ENCODE data around the gene KLRG1. TPM values are rescaled to one million over a fixed set of nuclear protein-coding genes. Genes with fewer than 3 reads are reported as not detected.

Gene KLRG1
- total and polyA plus RNA-seq, 2 of the 4 experiments (the other 2 are of a cell fraction): 0.36 to 0.54 TPM

GRCh38 chr12:9036227-9036626 lies 46.9 kb downstream of the KLRG1 start:
- in situ Hi-C loops (cut with MboI; ENCODE audit: low sequenced_read_pairs): no loop called here
- H3K14ac ChIP-seq (replicated peaks; ENCODE audit: low read depth, low read length): no peak overlapping the region
- no peak overlapping the region for H3K27ac ChIP-seq (ENCODE audit: insufficient read depth, low read length)
- no peak overlapping the region for H3K18ac ChIP-seq (ENCODE audit: low read depth, low read length)
- H3K9me3 ChIP-seq (ENCODE audit: control insufficient read depth, insufficient read depth, low read length): no peaks in the 10 kb centered on the region
- intact Hi-C loops (cut with micrococcal nuclease): no loop called here
- no peaks in the 10 kb centered on the region for H3K4me1 ChIP-seq (ENCODE audit: control insufficient read depth, insufficient read depth, low read length)
- no peaks in the 10 kb centered on the region for H4K20me1 ChIP-seq (ENCODE audit: insufficient read depth, low read length)
- dilution Hi-C loops (cut with HindIII; ENCODE audit: low sequenced_read_pairs, unreplicated experiment): no loop called here
- H3K4me2 ChIP-seq (ENCODE audit: low read depth, low read length): no peak overlapping the region
- no peaks in the 10 kb centered on the region for H3K9me1 ChIP-seq (ENCODE audit: insufficient read depth, low read length)
- H3K23ac ChIP-seq (ENCODE audit: low read depth, low read length): no peak overlapping the region
- no TSS peak for BruUV-seq (replicated peaks)
- POLR2A ChIA-PET (ENCODE audit: unreplicated experiment): no interaction called here
- no peak overlapping the region for H2BK15ac ChIP-seq (ENCODE audit: low read depth, low read length)
- H3K56ac ChIP-seq (ENCODE audit: extremely low read depth, insufficient read depth, low read length): no peak overlapping the region
- no peak for TF ChIP-seq CTCF (conservative IDR thresholded peaks at IDR 0.05; ENCODE audit: low read depth, low read length)
- H2BK5ac ChIP-seq (ENCODE audit: low read depth, low read length, poor library complexity, severe bottlenecking): no peak overlapping the region
- no peak overlapping the region for H2BK20ac ChIP-seq (ENCODE audit: low read depth, low read length)
- no peak overlapping the region for H2AFZ ChIP-seq (replicated peaks; ENCODE audit: low read length, poor library complexity)
- DNase-seq (no peak), ATAC-seq (ENCODE audit: low read depth) (no peak)
- H2AK9ac ChIP-seq (replicated peaks; ENCODE audit: low read depth, low read length, poor library complexity): no peak overlapping the region
- H3K4ac ChIP-seq (ENCODE audit: low read depth, low read length): no peak overlapping the region
- H3K4me3 ChIP-seq (ENCODE audit: insufficient read depth, low read depth, low read length): no peak overlapping the region
- H2BK120ac ChIP-seq (ENCODE audit: low read depth, low read length): no peak overlapping the region
- no peak overlapping the region for H4K91ac ChIP-seq (ENCODE audit: insufficient read depth, low read depth, low read length)
- 43% methylated on average over 2 of the region's 6 CpGs; no CpG with 5 or more reads in 1 of the 2 experiments for WGBS, 2 experiments (ENCODE audit: extremely low coverage in 2 of 2, insufficient read length in 1 of 2)
- H3K27me3 ChIP-seq (ENCODE audit: control insufficient read depth, insufficient read depth, low read length): 0 out of 2 replicates have a peak, but pooled peaks cover 2% of the 10 kb centered on the region
- no peak overlapping the region for H2AK5ac ChIP-seq (ENCODE audit: low read depth, low read length)
- CTCF ChIA-PET: interaction anchor here (1.3 to 1.7 kb wide), 2 partner anchors 28 to 146 kb away, joined by 3 to 4 read pairs; no protein-coding TSS in a partner anchor
- no peaks in the 10 kb centered on the region for H3K79me1 ChIP-seq (ENCODE audit: low read depth in 1 of 2, low read length in 2 of 2)
- H3K9ac ChIP-seq (ENCODE audit: low read depth, low read length): no peak overlapping the region
- no peak overlapping the region for H4K8ac ChIP-seq (ENCODE audit: low read depth in 2 of 2, low read length in 2 of 2)
- H3K36me3 ChIP-seq (ENCODE audit: control insufficient read depth, insufficient read depth, low read length): no peaks in the 10 kb centered on the region
- H4K5ac ChIP-seq (ENCODE audit: low read depth, low read length): no peak overlapping the region

All from IMR-90 (cell line).